NCI-H2227 (cell line): ENCODE measurements around the gene CTNNAL1.

Experiments used
- DNase-seq: peaks from one replicate; lab custom pipeline; 2025; ENCODE audit not compliant: unreplicated experiment; lab: John Stamatoyannopoulos, UW

The CTNNAL1 gene

DNA sequence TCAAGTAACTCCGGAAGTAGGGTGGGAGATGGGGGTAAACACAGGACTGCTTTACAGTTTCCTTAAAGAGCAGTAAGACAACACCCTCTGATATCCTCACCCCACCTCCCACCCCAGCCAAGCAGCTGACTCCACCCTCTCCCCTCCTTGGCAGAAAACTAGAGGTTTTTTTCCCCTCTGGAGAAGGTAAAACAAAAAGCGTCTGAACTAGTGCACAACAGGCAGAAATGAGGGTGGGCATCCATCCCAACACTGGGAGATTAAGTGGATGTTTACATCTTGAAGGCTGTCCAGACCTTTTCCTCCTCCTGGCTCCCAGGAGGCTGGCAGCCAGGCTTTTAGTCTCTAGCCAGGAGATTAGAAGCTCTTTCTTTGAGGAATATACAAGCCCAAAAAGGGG is 13.9 kb upstream of the CTNNAL1 start:
- DNase-seq = no peak

- no peak for DNase-seq
Measured at GRCh38 chr9:109026306-109026705, 13.0 kb upstream of the CTNNAL1 start.

- DNase-seq = no peak
Measured at GRCh38 chr9:109022873-109023272, 9.6 kb upstream of the CTNNAL1 start.

GRCh38 chr9:109020581-109021511 is 7.5 kb upstream of the CTNNAL1 start:
- DNase-seq = no peak

DNA sequence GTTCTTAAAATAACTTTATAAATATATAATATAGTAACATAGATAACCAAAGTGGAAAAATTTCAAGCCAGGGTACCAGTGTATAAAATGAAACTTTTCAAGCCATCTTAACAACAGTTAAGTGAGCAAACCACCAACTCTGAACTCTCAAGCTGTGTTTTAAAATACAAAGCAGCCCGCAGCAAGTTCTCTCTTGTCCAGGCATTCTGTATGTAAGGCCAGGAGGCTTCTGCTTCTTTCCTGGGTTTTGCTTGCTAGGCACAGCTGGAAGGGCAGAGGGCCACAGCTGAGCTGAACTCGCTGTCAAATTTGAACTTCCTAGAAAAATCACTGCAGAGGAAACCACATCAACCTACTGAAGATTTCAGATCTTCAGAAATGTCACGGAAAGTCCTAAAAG is 6.8 kb upstream of the CTNNAL1 start:
- DNase-seq = no peak

DNA sequence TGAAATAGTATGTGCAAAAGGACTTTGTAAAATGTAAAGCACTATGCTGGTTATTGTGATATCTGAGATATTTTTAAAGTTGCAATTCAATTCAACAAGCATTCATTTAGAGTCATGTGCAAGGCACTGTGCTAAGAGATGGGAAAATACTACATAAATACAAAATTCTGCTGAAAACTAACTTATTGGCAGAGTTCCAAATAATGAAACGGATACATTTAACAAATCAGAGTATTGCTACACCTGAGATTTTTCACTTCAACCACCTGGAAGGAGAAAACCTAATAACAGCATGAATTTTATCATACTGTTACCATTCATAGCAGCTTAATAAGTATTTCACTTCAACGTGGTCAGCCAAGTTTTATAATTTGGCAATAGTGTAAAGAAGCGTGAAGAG is 6.1 kb upstream of the CTNNAL1 start:
- no peak for DNase-seq

- no peak for DNase-seq
Measured at GRCh38 chr9:109017493-109017892, 4.2 kb upstream of the CTNNAL1 start.

DNA sequence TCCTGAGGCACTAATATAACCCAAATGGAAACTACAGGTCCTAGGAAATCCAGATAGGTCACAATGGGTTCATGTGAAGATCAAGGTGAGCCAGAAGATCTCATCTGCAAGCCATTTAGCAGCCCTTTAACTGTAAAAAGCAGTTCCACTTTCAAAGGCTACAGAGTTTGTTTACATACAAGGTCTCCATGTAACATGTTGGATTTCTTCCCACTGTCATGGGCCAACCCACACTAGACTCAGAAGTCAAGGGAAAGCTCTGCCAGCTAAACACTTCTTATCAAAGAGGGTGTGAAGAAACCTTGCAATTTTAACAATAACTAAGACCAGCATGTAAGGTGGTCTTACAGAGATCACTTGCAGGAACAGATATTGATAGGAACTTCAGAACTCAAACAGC is 3.8 kb upstream of the CTNNAL1 start:
- no peak for DNase-seq

GRCh38 chr9:109016132-109016531 is 2.8 kb upstream of the CTNNAL1 start:
- DNase-seq = no peak

GRCh38 chr9:109014608-109015280 is 1.4 kb upstream of the CTNNAL1 start:
- no peak for DNase-seq

DNA sequence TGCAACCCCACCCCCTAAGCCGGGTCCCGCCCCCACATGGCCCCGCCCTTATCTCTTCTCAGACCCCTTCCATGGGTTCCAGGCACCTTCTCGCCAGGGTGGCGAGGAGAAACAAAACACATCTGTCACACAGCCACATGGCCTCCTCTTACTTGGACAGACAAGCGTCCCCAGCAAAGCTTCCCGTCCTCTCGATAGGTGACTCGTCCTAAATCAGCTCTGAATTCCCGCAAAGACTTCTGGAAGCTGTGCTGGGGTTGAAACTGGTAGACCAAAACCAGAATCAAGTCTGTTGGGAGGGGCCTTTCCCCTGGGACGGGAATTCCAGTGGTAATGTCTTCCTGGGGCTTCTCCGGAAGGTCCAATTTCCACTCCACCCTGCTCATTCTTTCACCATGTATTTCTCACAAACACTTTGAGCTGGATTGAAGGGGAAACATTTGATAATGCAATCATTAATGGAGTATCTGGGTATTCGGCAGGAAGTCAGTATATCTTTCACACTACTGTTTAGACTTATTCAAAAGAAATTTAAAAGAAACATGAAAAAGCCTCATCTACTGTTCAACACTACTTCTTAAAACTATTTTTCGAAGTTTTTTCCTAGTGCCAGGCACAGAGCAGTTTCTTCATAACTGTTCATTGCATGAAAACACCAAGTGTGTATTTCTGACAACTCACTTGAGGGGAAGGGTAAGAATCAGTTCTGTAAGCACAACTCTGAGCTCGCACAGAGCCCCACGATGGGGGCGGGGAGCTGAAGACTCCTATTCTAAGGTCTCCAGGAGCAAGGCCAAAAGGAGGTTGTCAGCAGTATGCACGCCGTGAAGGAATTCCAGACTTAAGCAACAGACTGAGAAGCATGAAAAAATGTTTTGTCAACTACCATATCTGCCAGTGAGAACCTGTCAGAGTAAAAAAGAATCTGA is 644 bp upstream of the CTNNAL1 start:
- no peak for DNase-seq

- DNase-seq = peak; percentile 21
Measured at GRCh38 chr9:109012009-109012875, 1.1 kb downstream of the CTNNAL1 start.

GRCh38 chr9:109011231-109011671 is 2.0 kb downstream of the CTNNAL1 start:
- DNase-seq = no peak

DNA sequence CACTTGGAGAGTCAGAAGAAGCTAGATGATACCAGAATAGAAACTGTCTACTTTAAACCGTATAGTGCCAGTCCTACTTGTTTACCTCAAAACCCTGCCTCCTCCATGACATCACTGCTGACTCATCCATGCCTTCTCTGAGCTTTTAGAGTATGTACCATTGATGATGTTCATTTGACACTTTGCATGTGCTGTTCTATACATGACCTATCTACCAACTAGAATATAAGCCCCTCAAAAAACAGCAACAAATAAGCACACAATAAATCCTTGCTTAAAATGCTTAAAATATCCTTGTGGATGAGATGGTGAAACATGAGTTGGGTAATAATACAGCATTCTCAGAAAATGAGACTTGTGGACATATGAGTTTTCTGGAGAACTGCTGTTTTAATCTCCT is 2.6 kb downstream of the CTNNAL1 start:
- no peak for DNase-seq

DNA sequence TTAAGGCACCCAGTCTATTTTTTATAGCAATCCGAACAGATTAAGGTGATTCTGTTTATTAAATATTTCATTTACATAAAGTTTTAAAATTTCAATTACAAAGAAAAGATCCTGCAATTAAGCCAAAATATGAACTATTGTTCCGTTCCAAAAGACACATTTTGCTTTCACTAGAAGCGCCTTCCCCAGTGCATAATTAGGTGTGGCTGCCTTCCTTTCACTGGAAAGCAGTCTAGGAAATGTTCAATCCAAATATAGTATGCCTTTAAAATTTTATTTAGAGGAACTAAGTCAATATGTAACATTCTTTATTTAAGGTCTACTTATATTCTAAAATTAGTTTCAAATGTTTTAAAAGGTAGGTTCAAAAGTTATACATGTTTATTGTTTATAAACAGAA is 7.6 kb downstream of the CTNNAL1 start:
- no peak for DNase-seq

DNA sequence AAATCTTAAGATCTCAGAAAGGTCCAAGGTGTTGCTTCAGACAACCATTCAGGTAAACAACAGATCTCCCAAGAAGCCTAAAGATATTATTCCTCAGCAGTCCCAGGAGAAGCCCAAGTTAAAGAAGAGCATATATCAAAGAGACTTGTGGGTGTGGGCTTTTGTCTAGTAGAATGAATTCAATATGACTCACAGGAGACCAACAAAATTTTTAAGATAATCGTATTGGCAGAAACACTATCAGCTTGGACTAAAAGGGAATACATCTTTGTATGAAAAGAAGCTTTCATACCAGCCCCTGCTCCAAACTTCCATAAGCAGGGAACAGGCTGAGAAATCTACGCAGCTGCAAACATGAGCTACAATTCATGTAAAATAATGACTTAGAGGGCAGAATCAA is 10.2 kb downstream of the CTNNAL1 start:
- no peak for DNase-seq

DNA sequence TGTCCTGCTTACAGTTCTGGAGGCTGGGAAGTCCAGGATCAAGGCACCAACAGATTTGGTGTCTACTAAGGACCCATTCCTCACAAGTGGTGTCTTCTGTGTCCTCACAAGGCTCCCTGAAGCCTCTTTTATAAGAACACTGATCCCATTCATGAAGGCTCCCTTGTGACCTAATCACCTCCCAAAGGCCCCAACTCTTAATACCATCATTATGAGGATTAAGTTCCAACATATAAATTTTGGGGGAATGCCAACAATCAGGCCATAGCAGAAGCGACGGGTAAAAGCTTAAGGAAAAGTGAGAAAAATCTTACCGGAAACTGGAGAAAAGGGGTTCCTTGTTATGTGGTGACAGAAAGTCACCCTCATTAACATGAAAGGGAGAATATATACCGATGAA is 11.2 kb downstream of the CTNNAL1 start:
- no peak for DNase-seq

- DNase-seq = no peak
Measured at GRCh38 chr9:109001275-109001676, 12.0 kb downstream of the CTNNAL1 start.

DNA sequence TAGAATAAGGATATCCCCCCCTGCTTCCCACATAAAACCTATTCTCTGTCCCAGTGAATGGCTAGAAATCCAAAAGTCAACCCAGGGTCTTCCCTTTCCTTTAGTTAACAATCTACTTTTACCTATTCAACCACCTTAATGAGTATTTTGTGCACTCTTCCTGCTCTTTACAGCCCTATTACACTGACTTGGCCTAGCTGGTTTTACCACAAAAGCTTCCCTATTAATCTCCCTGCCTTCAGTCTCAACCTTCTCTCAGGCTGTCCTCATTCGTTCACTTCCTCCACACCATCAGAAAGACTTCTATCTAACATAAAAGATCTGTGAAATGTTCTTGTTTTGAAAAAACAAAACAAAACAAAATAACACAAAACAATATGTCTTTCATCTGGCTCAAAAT is 16.2 kb downstream of the CTNNAL1 start:
- DNase-seq = no peak

DNA sequence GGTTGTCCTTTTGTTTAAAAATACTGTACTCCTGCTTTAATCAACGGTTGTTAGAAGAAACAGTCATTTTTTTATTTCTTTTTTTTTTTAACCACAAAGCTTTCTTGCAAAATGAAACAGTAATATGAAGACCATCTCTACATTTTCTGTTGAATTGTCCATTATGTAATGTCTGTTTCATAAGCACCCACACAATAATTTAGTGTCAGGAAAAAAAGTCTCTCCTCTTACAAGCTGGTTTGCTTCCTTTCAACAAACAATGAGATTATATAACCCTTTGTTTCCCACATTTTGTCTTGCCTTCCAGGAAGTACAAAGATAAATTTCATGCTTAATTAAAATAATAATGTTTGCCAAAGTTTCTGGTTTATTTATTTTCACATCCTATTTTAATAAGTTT is 16.7 kb downstream of the CTNNAL1 start:
- DNase-seq = no peak
